ENCODE data around the gene SEC22C. TPM values are rescaled to one million over a fixed set of nuclear protein-coding genes. Genes with fewer than 3 reads are reported as not detected.

Gene SEC22C
- total RNA-seq, 1 donor from 2014 or later: 49.8 TPM

GRCh38 chr3:42515391-42515916 lies 66.3 kb downstream of the SEC22C start:
- Mint-ChIP-seq H3K27me3 (ENCODE audit: low read depth) (no peaks in the 10 kb centered on the region), H3K4me1 (ENCODE audit: low read depth) (peaks cover 11% of the 10 kb centered on the region), H3K27ac (ENCODE audit: unreplicated experiment) (no peak overlapping the region), H3K4me3 (ENCODE audit: unreplicated experiment) (no peak overlapping the region), H3K36me3 (ENCODE audit: low read depth) (peaks cover 2% of the 10 kb centered on the region), H3K9me3 (ENCODE audit: low read depth) (no peaks in the 10 kb centered on the region)
- no peak for TF ChIP-seq CTCF (IDR thresholded peaks at IDR 0.05)
- DNase-seq (ENCODE audit: low spot score): no peak

- Mint-ChIP-seq H3K4me3 (ENCODE audit: unreplicated experiment) (no peak overlapping the region), H3K27me3 (ENCODE audit: low read depth) (peaks cover 3% of the 10 kb centered on the region), H3K4me1 (ENCODE audit: low read depth) (peaks cover 11% of the 10 kb centered on the region), H3K27ac (ENCODE audit: unreplicated experiment) (no peak overlapping the region), H3K36me3 (ENCODE audit: low read depth) (peaks cover 2% of the 10 kb centered on the region), H3K9me3 (ENCODE audit: low read depth) (no peaks in the 10 kb centered on the region)
- TF ChIP-seq CTCF (IDR thresholded peaks at IDR 0.05): no peak
- DNase-seq (ENCODE audit: low spot score): no peak
Measured at GRCh38 chr3:42514876-42515275, 66.9 kb downstream of the SEC22C start.

- Mint-ChIP-seq H3K4me3 (ENCODE audit: unreplicated experiment) (no peak overlapping the region), H3K36me3 (ENCODE audit: low read depth) (peaks cover 2% of the 10 kb centered on the region), H3K4me1 (ENCODE audit: low read depth) (peaks cover 11% of the 10 kb centered on the region), H3K9me3 (ENCODE audit: low read depth) (no peaks in the 10 kb centered on the region), H3K27ac (ENCODE audit: unreplicated experiment) (no peak overlapping the region), H3K27me3 (ENCODE audit: low read depth) (peaks cover 12% of the 10 kb centered on the region)
- DNase-seq (ENCODE audit: low spot score): no peak
- no peak for TF ChIP-seq CTCF (IDR thresholded peaks at IDR 0.05)
Measured at GRCh38 chr3:42513521-42513920, 68.2 kb downstream of the SEC22C start.

GRCh38 chr3:42513121-42513520 lies 68.6 kb downstream of the SEC22C start:
- Mint-ChIP-seq H3K36me3 (ENCODE audit: low read depth) (peaks cover 2% of the 10 kb centered on the region), H3K4me1 (ENCODE audit: low read depth) (peaks cover 11% of the 10 kb centered on the region), H3K4me3 (ENCODE audit: unreplicated experiment) (no peak overlapping the region), H3K27ac (ENCODE audit: unreplicated experiment) (no peak overlapping the region), H3K27me3 (ENCODE audit: low read depth) (peaks cover 14% of the 10 kb centered on the region), H3K9me3 (ENCODE audit: low read depth) (no peaks in the 10 kb centered on the region)
- DNase-seq (ENCODE audit: low spot score): no peak
- TF ChIP-seq CTCF (IDR thresholded peaks at IDR 0.05): no peak

- Mint-ChIP-seq H3K36me3 (ENCODE audit: low read depth) (peaks cover 2% of the 10 kb centered on the region), H3K27me3 (ENCODE audit: low read depth) (peaks cover 21% of the 10 kb centered on the region), H3K4me3 (ENCODE audit: unreplicated experiment) (no peak overlapping the region), H3K27ac (ENCODE audit: unreplicated experiment) (no peak overlapping the region), H3K4me1 (ENCODE audit: low read depth) (peaks cover 7% of the 10 kb centered on the region), H3K9me3 (ENCODE audit: low read depth) (no peaks in the 10 kb centered on the region)
- no peak for DNase-seq (ENCODE audit: low spot score)
- no peak for TF ChIP-seq CTCF (IDR thresholded peaks at IDR 0.05)
Measured at GRCh38 chr3:42511736-42512135, 70.0 kb downstream of the SEC22C start.

Measured in chondrocyte (in vitro differentiated cells).